Measurements from ENCODE around the gene NCMAP. TPM values are rescaled to one million over a fixed set of nuclear protein-coding genes. Genes with fewer than 3 reads are reported as not detected.
A peak's percentile ranks its signal among the peaks of the same experiment; 100 is the strongest.

The NCMAP gene
- total and polyA plus RNA-seq, 2 experiments from 2014 or later: 0.17 to 0.23 TPM

DNA sequence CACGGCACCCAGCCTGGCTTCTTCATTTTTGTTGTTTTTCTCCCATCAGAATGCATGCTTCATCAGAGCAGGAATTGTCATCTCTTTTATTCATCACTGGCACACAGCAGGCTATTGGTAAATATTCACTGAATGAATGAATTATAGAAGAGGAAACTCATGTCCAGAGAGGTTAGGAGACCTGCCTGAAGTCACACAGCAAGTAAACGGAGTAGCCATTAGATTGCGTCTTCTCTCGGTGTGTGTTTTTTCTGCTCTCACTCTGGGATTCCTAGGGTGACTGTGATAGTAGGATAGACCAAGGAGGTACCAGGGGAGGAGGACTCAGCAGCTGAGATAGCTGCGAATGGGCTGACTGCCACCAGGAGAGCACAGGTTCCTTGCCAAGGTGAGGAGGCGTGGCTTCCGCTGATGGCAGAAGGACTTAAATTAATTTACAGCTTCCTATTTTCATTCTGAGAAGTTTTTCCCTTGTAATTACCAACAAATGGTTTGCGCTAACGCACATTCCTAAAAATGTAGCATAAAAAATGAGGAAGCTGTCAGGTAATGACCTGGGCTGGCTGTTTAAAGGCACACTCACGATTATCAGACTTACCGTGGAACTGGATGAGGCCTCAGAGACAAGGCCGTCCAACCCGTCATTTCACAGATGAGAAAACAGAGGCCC, 4.5 kb upstream of the NCMAP start (continued):
- TF ChIP-seq JUNB (IDR thresholded peaks at IDR 0.05; ENCODE audit: unreplicated experiment): no peak
- TF ChIP-seq EZH2phosphoT487 (IDR thresholded peaks at IDR 0.05; ENCODE audit: unreplicated experiment): no peak
- TF ChIP-seq, protein P1, sequence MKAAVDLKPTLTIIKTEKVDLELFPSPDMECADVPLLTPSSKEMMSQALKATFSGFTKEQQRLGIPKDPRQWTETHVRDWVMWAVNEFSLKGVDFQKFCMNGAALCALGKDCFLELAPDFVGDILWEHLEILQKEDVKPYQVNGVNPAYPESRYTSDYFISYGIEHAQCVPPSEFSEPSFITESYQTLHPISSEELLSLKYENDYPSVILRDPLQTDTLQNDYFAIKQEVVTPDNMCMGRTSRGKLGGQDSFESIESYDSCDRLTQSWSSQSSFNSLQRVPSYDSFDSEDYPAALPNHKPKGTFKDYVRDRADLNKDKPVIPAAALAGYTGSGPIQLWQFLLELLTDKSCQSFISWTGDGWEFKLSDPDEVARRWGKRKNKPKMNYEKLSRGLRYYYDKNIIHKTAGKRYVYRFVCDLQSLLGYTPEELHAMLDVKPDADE (IDR thresholded peaks at IDR 0.05): no peak
- no peak for TF ChIP-seq REST (IDR thresholded peaks at IDR 0.05; ENCODE audit: unreplicated experiment)

GRCh38 chr1:24551960-24552571, 3.8 kb upstream of the NCMAP start:
- no peaks in the 10 kb centered on the region for H4K20me1 ChIP-seq (replicated peaks; ENCODE audit: insufficient read depth)
- H3K9me2 ChIP-seq (ENCODE audit: insufficient read depth): no peaks in the 10 kb centered on the region
- no peak overlapping the region for H3K4me3 ChIP-seq
- H3K9me3 Mint-ChIP-seq: no peaks in the 10 kb centered on the region
- H3K4me3 Mint-ChIP-seq: no peak overlapping the region
- no peaks in the 10 kb centered on the region for H3K36me3 ChIP-seq (ENCODE audit: insufficient read depth)
- ATAC-seq (no peak), DNase-seq (ENCODE audit: low spot score) (peak; percentile 29)
- H3K4me1 ChIP-seq (ENCODE audit: insufficient read depth): peaks cover 7% of the 10 kb centered on the region; the same call in 1 of the 2 replicates
- H3K27ac Mint-ChIP-seq: no peak overlapping the region
- peaks cover 16% of the 10 kb centered on the region for H3K27me3 Mint-ChIP-seq (ENCODE audit: insufficient read depth, low read depth, poor library complexity)
- H2AFZ ChIP-seq: peak overlapping the region; percentile 97
- H3K36me3 Mint-ChIP-seq (ENCODE audit: low read depth): no peaks in the 10 kb centered on the region
- H3K79me2 ChIP-seq (replicated peaks; ENCODE audit: insufficient read depth): no peaks in the 10 kb centered on the region
- H3K4me1 Mint-ChIP-seq: peaks cover 9% of the 10 kb centered on the region
- peaks cover 29% of the 10 kb centered on the region for H3K27me3 ChIP-seq (ENCODE audit: insufficient read depth)
- H3K4me2 ChIP-seq: peak overlapping the region; percentile 16; the same call in 1 of the 2 replicates
- no peaks in the 10 kb centered on the region for H3F3A ChIP-seq (replicated peaks; ENCODE audit: low read depth)
- no peak overlapping the region for H3K27ac ChIP-seq (ENCODE audit: low read depth)
- TF ChIP-seq EZH2 (IDR thresholded peaks at IDR 0.05; ENCODE audit: low read depth, unreplicated experiment): no peak
- TF ChIP-seq NANOG (IDR thresholded peaks at IDR 0.05; ENCODE audit: borderline replicate concordance): no peak
- no peak for TF ChIP-seq EZH2phosphoT487 (IDR thresholded peaks at IDR 0.05; ENCODE audit: unreplicated experiment)
- TF ChIP-seq, protein P2, sequence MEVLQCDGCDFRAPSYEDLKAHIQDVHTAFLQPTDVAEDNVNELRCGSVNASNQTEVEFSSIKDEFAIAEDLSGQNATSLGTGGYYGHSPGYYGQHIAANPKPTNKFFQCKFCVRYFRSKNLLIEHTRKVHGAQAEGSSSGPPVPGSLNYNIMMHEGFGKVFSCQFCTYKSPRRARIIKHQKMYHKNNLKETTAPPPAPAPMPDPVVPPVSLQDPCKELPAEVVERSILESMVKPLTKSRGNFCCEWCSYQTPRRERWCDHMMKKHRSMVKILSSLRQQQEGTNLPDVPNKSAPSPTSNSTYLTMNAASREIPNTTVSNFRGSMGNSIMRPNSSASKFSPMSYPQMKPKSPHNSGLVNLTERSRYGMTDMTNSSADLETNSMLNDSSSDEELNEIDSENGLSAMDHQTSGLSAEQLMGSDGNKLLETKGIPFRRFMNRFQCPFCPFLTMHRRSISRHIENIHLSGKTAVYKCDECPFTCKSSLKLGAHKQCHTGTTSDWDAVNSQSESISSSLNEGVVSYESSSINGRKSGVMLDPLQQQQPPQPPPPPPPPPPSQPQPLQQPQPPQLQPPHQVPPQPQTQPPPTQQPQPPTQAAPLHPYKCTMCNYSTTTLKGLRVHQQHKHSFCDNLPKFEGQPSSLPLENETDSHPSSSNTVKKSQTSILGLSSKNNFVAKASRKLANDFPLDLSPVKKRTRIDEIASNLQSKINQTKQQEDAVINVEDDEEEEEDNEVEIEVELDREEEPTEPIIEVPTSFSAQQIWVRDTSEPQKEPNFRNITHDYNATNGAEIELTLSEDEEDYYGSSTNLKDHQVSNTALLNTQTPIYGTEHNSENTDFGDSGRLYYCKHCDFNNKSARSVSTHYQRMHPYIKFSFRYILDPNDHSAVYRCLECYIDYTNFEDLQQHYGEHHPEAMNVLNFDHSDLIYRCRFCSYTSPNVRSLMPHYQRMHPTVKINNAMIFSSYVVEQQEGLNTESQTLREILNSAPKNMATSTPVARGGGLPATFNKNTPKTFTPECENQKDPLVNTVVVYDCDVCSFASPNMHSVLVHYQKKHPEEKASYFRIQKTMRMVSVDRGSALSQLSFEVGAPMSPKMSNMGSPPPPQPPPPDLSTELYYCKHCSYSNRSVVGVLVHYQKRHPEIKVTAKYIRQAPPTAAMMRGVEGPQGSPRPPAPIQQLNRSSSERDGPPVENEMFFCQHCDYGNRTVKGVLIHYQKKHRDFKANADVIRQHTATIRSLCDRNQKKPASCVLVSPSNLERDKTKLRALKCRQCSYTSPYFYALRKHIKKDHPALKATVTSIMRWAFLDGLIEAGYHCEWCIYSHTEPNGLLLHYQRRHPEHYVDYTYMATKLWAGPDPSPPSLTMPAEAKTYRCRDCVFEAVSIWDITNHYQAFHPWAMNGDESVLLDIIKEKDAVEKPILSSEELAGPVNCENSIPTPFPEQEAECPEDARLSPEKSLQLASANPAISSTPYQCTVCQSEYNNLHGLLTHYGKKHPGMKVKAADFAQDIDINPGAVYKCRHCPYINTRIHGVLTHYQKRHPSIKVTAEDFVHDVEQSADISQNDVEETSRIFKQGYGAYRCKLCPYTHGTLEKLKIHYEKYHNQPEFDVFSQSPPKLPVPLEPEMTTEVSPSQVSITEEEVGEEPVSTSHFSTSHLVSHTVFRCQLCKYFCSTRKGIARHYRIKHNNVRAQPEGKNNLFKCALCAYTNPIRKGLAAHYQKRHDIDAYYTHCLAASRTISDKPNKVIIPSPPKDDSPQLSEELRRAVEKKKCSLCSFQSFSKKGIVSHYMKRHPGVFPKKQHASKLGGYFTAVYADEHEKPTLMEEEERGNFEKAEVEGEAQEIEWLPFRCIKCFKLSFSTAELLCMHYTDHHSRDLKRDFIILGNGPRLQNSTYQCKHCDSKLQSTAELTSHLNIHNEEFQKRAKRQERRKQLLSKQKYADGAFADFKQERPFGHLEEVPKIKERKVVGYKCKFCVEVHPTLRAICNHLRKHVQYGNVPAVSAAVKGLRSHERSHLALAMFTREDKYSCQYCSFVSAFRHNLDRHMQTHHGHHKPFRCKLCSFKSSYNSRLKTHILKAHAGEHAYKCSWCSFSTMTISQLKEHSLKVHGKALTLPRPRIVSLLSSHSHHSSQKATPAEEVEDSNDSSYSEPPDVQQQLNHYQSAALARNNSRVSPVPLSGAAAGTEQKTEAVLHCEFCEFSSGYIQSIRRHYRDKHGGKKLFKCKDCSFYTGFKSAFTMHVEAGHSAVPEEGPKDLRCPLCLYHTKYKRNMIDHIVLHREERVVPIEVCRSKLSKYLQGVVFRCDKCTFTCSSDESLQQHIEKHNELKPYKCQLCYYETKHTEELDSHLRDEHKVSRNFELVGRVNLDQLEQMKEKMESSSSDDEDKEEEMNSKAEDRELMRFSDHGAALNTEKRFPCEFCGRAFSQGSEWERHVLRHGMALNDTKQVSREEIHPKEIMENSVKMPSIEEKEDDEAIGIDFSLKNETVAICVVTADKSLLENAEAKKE (CRISPR knock-in tag; IDR thresholded peaks at IDR 0.05): no peak
- no peak for TF ChIP-seq POLR2AphosphoS5 (IDR thresholded peaks at IDR 0.05; ENCODE audit: low read depth)
- no peak for TF ChIP-seq CREB1 (CRISPR knock-in tag; IDR thresholded peaks at IDR 0.05; ENCODE audit: low read depth)
- TF ChIP-seq, protein P3, sequence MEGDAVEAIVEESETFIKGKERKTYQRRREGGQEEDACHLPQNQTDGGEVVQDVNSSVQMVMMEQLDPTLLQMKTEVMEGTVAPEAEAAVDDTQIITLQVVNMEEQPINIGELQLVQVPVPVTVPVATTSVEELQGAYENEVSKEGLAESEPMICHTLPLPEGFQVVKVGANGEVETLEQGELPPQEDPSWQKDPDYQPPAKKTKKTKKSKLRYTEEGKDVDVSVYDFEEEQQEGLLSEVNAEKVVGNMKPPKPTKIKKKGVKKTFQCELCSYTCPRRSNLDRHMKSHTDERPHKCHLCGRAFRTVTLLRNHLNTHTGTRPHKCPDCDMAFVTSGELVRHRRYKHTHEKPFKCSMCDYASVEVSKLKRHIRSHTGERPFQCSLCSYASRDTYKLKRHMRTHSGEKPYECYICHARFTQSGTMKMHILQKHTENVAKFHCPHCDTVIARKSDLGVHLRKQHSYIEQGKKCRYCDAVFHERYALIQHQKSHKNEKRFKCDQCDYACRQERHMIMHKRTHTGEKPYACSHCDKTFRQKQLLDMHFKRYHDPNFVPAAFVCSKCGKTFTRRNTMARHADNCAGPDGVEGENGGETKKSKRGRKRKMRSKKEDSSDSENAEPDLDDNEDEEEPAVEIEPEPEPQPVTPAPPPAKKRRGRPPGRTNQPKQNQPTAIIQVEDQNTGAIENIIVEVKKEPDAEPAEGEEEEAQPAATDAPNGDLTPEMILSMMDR (conservative IDR thresholded peaks at IDR 0.05; ENCODE audit: low read depth in 2 of 2): no peak

Measured in GM23338 (cell line).